LNCaP clone FGC (cell line): ENCODE data around the gene EPHA4.

Source experiments
- DNase-seq: peaks from one replicate; pipeline ENCODE4 v3.0.0-alpha.2; 2011; ENCODE audit warnings: low read depth
- H3K4me3 ChIP-seq: 2 replicates; pipeline ENCODE4 v1.5.1; 2011; ENCODE audit warnings: mild to moderate bottlenecking, low read depth, low read length, control low read depth
- CTCF ChIP-seq: IDR thresholded peaks from 2 replicates; pipeline ENCODE4 v1.5.1; 2012; ENCODE audit warnings: mild to moderate bottlenecking; ENCODE audit not compliant: control insufficient read depth, insufficient read depth; ENCODE audit errors: extremely low read depth

Gene EPHA4

GRCh38 chr2:221428896-221429295 lies 143.2 kb downstream of the EPHA4 start:
- no peak overlapping the region for H3K4me3 ChIP-seq
- no peak for DNase-seq
- TF ChIP-seq CTCF, result no peak

- no peak overlapping the region for H3K4me3 ChIP-seq
- no peak for DNase-seq
- TF ChIP-seq CTCF, result no peak
These were observed 145.2 kb downstream of the EPHA4 start for GRCh38 chr2:221426929-221427328.

GRCh38 chr2:221425891-221426290 lies 146.2 kb downstream of the EPHA4 start:
- H3K4me3 ChIP-seq, result no peak overlapping the region
- no peak for DNase-seq
- TF ChIP-seq CTCF, result no peak

- no peak for DNase-seq
- TF ChIP-seq CTCF, result no peak
- no peak overlapping the region for H3K4me3 ChIP-seq
These were observed 146.8 kb downstream of the EPHA4 start for GRCh38 chr2:221425353-221425752.

- TF ChIP-seq CTCF, result no peak
- no peak overlapping the region for H3K4me3 ChIP-seq
- DNase-seq, result no peak
These were observed 148.8 kb downstream of the EPHA4 start for GRCh38 chr2:221423210-221423804.

GRCh38 chr2:221422516-221423209 lies 149.4 kb downstream of the EPHA4 start:
- H3K4me3 ChIP-seq, result no peak overlapping the region
- no peak for DNase-seq
- TF ChIP-seq CTCF, result no peak

- no peak overlapping the region for H3K4me3 ChIP-seq
- no peak for TF ChIP-seq CTCF
- no peak for DNase-seq
These were observed 151.9 kb downstream of the EPHA4 start for GRCh38 chr2:221420245-221420644.
